Measurements from ENCODE around the gene PKNOX2.

The PKNOX2 gene

GRCh38 chr11:125267548-125267947 is 103.0 kb downstream of the PKNOX2 start:
- DNase-seq = no peak

DNA sequence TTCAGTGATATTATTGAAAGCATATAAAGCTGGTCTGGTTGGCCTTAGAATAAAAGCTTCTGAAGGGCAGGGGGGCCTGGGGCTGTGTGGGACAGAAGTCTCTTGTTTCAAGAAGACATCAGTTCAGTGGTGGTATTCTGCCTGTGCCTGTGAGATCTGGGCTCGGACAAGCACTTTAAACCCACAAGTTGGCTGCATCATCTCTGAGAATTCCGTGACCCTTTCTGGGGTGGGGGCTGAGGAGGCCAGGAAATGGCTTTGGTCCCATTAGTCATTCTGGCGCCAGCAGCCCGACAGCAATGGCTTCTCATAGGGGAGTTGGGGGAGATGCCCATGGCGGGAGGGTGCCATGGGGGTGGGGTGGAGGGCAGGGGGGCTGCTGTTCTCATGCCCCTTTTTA is 104.1 kb downstream of the PKNOX2 start:
- no peak for DNase-seq

DNA sequence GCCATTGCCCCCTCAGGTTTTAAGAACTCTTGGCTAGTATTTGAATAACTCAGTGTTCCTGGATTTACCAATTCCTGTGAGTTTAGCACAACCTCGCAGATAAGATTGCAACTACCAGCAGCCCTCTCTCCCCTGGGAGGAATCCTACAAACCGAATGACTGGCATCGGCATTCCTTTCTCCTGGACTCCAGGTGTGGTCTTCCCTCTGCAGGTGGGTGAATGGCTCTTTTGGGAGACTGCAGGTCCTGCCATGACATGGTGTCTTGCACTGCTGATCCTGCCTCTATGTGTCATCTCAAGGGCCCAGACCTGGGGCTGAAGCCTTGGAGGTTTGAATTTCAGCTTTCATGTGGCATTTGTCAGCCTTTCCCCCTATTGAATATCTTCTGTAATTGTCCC is 105.6 kb downstream of the PKNOX2 start:
- DNase-seq = no peak

DNA sequence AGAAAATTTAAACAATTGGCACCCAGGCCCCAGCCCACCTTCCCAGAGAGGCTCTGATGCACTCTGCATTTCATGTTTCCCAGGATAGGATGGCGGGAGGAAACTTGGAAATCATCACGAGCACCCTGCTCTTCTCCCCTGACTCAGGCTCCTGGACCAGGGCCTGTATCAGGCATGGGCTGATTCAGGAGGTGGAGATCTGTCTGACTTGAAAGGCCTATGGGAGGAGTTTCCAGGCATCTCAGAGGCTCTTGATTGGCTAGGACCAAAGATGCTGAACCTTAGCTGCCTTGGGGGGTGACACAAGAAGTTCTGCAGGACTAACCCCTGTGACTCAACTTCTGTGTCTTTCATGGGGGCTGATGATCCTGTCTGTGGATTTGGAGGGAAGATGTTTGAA is 106.2 kb downstream of the PKNOX2 start:
- DNase-seq = no peak

GRCh38 chr11:125271483-125272091 is 107.0 kb downstream of the PKNOX2 start:
- no peak for DNase-seq

DNA sequence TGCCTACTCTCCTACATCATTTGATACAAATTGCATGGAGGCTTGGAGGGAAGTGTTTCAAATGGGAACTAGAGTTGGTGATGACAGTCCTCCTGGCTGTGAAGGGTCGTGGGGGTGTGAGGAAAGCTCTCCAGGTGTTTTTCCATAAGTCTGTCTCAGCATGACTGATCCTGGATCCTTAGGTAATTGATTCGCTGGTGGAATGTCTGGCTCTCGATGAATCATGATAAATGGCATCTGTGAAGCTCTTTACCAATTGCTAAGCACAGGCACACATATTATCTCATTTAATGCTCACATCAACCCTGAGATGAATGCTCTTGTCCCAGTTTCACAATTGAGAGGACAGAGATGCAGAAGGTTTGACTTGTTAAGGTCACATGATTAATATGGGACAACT is 107.5 kb downstream of the PKNOX2 start:
- no peak for DNase-seq

- DNase-seq = no peak
These were observed 108.3 kb downstream of the PKNOX2 start for GRCh38 chr11:125272821-125273220.

DNA sequence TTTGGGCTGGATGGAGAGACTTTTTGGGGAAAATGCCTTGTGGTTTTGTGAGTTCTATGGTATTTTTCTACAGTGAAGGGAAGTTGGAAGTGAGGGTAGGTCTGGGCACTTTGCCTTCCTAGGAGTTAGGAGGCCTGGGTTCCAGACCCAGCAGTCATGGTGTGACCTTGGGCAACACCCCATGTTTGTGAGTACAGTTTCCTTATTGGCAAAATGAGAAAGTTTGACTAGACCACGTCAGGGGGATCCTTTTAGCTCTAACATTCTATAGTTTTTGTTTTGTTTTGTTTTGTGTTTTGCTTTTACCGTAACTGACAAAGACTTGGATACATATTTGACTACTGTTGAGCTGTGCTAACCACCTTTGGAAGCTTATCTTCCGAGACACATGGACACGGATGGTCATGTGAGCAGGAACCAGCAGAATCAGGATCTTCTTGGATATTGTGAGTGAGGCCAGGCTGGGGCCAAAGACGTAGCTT is 109.0 kb downstream of the PKNOX2 start:
- no peak for DNase-seq

DNA sequence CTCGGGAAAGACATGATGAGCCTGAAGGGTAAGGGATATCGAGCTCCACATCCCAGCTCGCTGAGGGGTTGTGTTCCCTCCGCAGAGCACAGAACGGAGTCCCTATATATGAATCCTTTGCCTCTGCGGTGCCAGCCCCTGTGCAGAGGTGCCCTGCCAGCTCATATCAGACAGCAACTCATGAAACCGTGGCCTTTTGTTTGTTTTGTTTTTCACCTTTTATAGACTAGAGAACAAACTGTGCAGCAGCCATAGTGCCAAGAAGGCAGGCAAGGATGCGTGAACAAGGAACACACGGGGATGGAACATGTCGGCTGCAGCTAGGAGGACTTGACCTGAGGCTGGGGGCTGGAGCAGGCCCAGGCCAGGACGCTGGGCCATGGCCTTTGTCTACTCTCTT is 109.8 kb downstream of the PKNOX2 start:
- no peak for DNase-seq

DNA sequence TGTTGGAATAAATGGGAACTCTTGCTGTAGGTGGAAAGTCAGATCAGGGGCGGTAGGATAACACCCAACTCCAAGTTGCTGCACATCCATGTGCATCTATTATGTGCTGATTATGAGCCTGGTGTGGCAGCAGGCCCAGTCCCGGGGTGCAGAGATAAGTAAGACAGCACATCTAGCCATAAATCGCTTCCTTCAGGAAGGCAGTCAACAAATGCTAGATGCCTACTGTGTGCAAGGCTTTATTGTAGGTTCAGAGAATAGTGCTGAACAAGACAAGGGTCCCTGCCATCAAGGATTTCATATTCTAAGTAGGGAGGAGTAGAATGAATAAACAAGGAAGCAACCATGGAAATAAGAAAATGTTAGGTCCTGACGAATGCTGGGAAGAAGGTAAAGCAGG is 110.2 kb downstream of the PKNOX2 start:
- no peak for DNase-seq

DNA sequence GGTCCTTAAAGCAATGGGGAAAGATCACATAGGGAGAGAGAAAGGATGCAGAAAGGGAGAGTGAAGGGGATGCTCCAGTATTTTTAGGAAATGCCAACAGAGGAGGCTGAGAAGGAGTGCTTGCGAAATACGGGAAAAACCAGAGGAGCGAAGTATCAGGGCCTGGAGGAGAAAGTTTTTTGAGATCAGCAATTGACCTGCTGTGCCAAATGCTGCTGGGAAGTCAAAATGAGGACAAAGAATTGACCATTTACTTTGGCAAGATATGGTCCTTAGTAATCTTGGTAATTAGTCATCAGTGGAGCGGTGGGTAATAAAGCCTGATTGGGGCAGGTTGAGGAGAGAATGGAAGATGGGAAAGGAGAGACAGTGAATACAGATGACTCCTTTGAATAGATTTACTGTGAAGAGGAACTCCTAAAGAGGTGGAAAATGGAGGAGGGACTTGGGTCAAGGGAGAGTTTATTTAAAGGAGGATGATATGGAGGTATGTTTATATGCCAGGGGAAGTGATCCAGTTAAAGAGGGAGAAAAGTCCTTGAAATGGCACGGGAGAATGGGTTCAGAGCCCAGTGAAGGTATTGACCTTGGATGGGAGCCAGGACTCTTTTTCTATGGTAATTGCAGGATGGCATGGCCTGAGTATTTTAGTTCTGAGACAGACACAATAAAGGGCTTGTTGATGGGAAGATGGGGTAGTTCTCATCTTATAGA is 111.5 kb downstream of the PKNOX2 start:
- DNase-seq = no peak

DNA sequence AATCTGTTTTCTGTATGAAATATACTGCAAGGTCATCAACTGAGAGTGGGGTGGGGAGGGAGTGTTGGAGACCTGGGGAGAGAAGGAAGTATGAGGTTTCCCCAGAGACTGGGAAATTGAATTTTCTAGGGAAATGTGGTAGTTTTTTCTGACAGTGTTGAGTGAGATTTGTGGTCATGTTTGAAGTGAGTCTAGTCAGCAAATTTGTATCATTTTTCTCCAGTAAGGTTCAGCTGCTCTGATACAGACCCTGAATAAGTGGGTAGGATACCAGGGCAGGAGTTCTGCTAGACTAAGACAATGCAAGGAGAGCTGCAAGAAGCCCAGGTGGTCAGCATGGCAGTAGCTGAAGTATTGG is 112.0 kb downstream of the PKNOX2 start:
- DNase-seq = no peak

GRCh38 chr11:125279676-125280418 is 115.3 kb downstream of the PKNOX2 start:
- DNase-seq = no peak

DNA sequence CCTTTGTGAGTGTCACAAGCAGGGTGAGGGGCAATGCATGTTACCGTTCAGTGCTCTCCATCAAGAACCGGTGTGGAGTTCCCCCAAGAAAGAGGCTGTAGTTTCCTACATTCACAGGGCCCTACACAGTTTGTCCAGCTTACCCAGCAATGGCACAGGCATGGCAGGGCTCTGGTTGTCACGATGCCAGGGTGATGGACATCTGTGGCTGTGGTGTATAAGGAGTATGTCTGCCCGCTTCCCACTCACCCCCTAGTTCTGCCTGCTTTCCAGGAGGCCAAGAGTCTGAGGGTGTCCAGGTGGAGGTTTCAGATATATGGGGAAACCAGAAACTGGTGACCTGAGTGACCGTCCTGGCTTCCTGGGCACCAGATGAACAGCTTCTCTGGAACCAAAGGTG is 116.1 kb downstream of the PKNOX2 start:
- no peak for DNase-seq

GRCh38 chr11:125281831-125282595 is 117.5 kb downstream of the PKNOX2 start:
- DNase-seq = no peak

- no peak for DNase-seq
These were observed 118.0 kb downstream of the PKNOX2 start for GRCh38 chr11:125282596-125282914.

GRCh38 chr11:125284245-125284850 is 119.8 kb downstream of the PKNOX2 start:
- DNase-seq = no peak

GRCh38 chr11:125285844-125286243 is 121.3 kb downstream of the PKNOX2 start:
- no peak for DNase-seq

DNA sequence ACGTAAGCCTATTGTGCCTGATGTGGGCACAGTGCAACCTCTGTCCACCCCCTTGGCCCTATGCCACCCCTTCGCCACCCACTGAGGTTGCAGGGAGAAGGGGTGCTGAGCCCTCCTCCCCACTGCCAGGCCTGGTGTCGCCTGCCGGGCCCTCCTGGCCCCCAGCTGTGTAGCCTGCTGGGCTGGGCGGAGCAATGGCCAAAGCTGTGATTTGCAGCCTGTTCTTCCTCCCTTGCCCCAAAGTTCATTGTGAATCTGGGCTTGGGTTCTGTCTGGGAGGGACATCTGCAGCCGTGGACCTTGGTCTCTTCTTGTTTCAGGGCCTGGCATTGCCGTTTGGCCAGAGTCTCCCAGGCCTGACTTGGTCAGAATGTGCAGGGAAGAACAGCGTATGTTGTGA is 121.9 kb downstream of the PKNOX2 start:
- no peak for DNase-seq

DNA sequence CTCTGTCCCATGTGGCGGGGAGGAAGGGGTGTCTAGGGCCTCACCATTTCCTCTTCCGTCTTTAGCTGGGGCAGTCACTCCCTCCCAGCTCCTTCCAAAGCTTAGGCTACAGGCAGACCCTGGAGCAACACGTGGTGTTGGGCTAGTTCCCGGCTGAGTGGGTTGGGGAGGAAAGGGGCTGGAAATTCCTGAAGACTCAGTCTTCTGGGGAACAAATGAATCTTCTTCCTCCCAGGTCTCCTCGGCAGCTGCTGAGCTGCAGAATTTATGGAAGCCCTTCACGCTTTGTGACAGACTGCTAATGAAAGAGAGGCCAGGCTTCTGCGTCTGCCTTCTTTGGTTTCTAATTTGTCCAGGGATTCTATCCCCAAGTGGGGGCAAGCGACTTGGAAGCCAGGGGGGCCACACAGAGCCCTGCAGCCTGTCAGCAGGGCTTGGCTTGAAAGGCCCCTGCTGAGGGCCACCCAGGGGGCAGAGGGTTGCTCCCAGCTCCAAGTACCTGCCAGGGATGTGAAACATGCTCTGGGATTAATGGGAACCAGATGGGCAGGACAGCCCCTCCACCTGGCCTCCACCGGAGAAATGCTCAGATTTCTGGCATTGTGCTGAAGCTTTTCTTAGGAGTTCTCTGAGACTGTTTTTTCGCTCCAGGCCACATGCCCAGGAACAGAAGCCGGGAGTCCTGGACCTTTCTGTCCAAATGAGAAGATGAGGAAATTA is 123.1 kb downstream of the PKNOX2 start:
- DNase-seq = no peak

- no peak for DNase-seq
These were observed 125.0 kb downstream of the PKNOX2 start for GRCh38 chr11:125289419-125290098.

DNA sequence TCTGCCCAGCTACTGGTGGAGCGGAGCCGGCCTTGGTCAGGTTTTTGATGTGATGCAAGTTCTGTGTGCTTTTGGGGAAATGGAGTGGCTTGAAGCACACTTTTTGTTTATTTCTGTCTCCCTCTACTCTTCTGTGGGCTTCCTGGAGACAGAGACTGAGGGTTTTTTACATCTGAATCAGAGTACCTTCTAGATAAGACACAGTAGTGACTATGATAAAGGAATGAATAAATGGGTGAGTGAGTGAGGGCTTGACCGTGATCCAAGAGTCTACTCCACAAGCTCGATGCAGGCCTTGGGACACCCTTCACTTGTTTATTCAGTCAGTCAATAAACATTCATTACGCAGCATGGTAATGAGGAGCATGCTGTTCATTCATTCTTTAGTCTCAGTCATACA is 125.7 kb downstream of the PKNOX2 start:
- DNase-seq = no peak

All from DMS153 (cell line).